ENCODE results near the gene HIVEP2. TPM values are rescaled to one million over a fixed set of nuclear protein-coding genes. Genes with fewer than 3 reads are reported as not detected.

Gene HIVEP2
- total and polyA plus RNA-seq, 7 experiments from 2014 or later: 12.2 to 92.1 (median 51.5) TPM

GRCh38 chr6:142892254-142893021, 52.5 kb downstream of the HIVEP2 start:
- Mint-ChIP-seq H3K9me3 (no peaks in the 10 kb centered on the region), H3K27ac (peak overlapping the region in 6 of 9 donors; percentile 60 to 87 (median 78)), H3K36me3 (peaks cover 4 to 23% (median 13%) of the 10 kb centered on the region in 5 donors), H3K27me3 (no peaks in the 10 kb centered on the region), H3K4me1 (peaks cover 28 to 74% (median 62%) of the 10 kb centered on the region in 7 donors), H3K4me3 (peak overlapping the region in 6 of 10 donors; percentile 14 to 61 (median 46))
- DNase-seq: no peak
- ChIA-PET POLR2A (interaction anchor here (0.6 to 2.0 kb wide), 5 partner anchors 13 to 135 kb away, joined by 3 to 9 read pairs (median 4); no protein-coding TSS in a partner anchor), CTCF (interaction anchor here (0.9 kb wide), 1 partner anchor 16 kb away, joined by 3 read pairs; no protein-coding TSS in a partner anchor)
- H3K36me3 ChIP-seq (ENCODE audit: control insufficient read depth in 2 of 3, insufficient read depth in 3 of 3, low read length in 3 of 3): no peaks in the 10 kb centered on the region
- H3K27me3 ChIP-seq (ENCODE audit: control insufficient read depth in 2 of 2, insufficient read depth in 2 of 2, low read length in 2 of 2): no peaks in the 10 kb centered on the region
- no peak overlapping the region for H3K27ac ChIP-seq (ENCODE audit: low read depth, low read length)
- no peaks in the 10 kb centered on the region for H3K9me3 ChIP-seq (ENCODE audit: control insufficient read depth in 2 of 3, low read length in 3 of 3)
- H3K4me3 ChIP-seq (ENCODE audit: low read length): no peak overlapping the region
- intact Hi-C loops (cut with micrococcal nuclease): loop anchor here in 1 of 2 donors (1.0 kb wide), 1 partner anchor 8 kb away; no protein-coding TSS in a partner anchor
- no peak for ATAC-seq
- peaks cover 5 to 45% of the 10 kb centered on the region in 2 donors for H3K4me1 ChIP-seq (ENCODE audit: control insufficient read depth in 2 of 2, insufficient read depth in 2 of 2, low read length in 2 of 2)

GRCh38 chr6:142891454-142891853, 53.5 kb downstream of the HIVEP2 start:
- H3K4me3 ChIP-seq (ENCODE audit: low read length): no peak overlapping the region
- Mint-ChIP-seq H3K4me1 (peaks cover 38 to 84% (median 71%) of the 10 kb centered on the region in 7 donors), H3K27me3 (no peaks in the 10 kb centered on the region), H3K4me3 (peak overlapping the region in 6 of 10 donors; percentile 7 to 66 (median 55)), H3K27ac (peak overlapping the region in 8 of 9 donors; percentile 4 to 88 (median 72)), H3K9me3 (no peaks in the 10 kb centered on the region), H3K36me3 (peaks cover 4 to 23% (median 13%) of the 10 kb centered on the region in 5 donors)
- no peak overlapping the region for H3K27ac ChIP-seq (ENCODE audit: low read depth, low read length)
- intact Hi-C loops (cut with micrococcal nuclease): no loop called here
- H3K27me3 ChIP-seq (ENCODE audit: control insufficient read depth in 2 of 2, insufficient read depth in 2 of 2, low read length in 2 of 2): no peaks in the 10 kb centered on the region
- ATAC-seq (no peak), DNase-seq (no peak)
- H3K36me3 ChIP-seq (ENCODE audit: control insufficient read depth in 2 of 3, insufficient read depth in 3 of 3, low read length in 3 of 3): no peaks in the 10 kb centered on the region
- H3K9me3 ChIP-seq (ENCODE audit: control insufficient read depth in 2 of 3, low read length in 3 of 3): no peaks in the 10 kb centered on the region
- CTCF ChIA-PET: no interaction called here
- peaks cover 14 to 55% of the 10 kb centered on the region in 2 donors for H3K4me1 ChIP-seq (ENCODE audit: control insufficient read depth in 2 of 2, insufficient read depth in 2 of 2, low read length in 2 of 2)
- POLR2A ChIA-PET: interaction anchor here (1.1 to 1.7 kb wide), 2 partner anchors 14 to 35 kb away, joined by 3 to 4 read pairs; no protein-coding TSS in a partner anchor

- peak overlapping the region; percentile 43 to 100 (median 92) for H3K27ac Mint-ChIP-seq
- peaks cover 0 to 12% (median 5%) of the 10 kb centered on the region in 5 donors for H3K36me3 Mint-ChIP-seq
- H3K36me3 ChIP-seq (ENCODE audit: control insufficient read depth in 2 of 3, insufficient read depth in 3 of 3, low read length in 3 of 3): no peaks in the 10 kb centered on the region
- DNase-seq (no peak), ATAC-seq (no peak)
- ChIA-PET POLR2A (interaction anchor here (0.7 to 1.6 kb wide), 10 partner anchors 10 to 78 kb away, joined by 3 to 7 read pairs (median 4); no protein-coding TSS in a partner anchor), CTCF (interaction anchor here (1.4 kb wide), 1 partner anchor 24 kb away, joined by 4 read pairs; no protein-coding TSS in a partner anchor)
- no peaks in the 10 kb centered on the region for H3K27me3 ChIP-seq (ENCODE audit: control insufficient read depth in 2 of 2, insufficient read depth in 2 of 2, low read length in 2 of 2)
- H3K4me1 ChIP-seq (ENCODE audit: control insufficient read depth in 2 of 2, insufficient read depth in 2 of 2, low read length in 2 of 2): peaks cover 44 to 70% of the 10 kb centered on the region in 2 donors
- H3K4me1 Mint-ChIP-seq: peaks cover 48 to 100% (median 95%) of the 10 kb centered on the region in 7 donors
- no peaks in the 10 kb centered on the region for H3K9me3 ChIP-seq (ENCODE audit: control insufficient read depth in 2 of 3, low read length in 3 of 3)
- H3K27ac ChIP-seq (ENCODE audit: low read depth, low read length): peak overlapping the region; percentile 84
- H3K4me3 Mint-ChIP-seq: peak overlapping the region in 9 of 10 donors; percentile 7 to 78 (median 37)
- H3K4me3 ChIP-seq (ENCODE audit: low read length): no peak overlapping the region
- no peaks in the 10 kb centered on the region for H3K9me3 Mint-ChIP-seq
- intact Hi-C loops (cut with micrococcal nuclease): loop anchor here (5.0 to 10.0 kb wide), 4 partner anchors 116 to 744 kb away; partner anchors contain the start of genes NMBR (in 1 of the 2) and VTA1 (in 1 of the 2)
- no peaks in the 10 kb centered on the region for H3K27me3 Mint-ChIP-seq
Measured at GRCh38 chr6:142888456-142888855, 56.5 kb downstream of the HIVEP2 start.

GRCh38 chr6:142887517-142887916, 57.5 kb downstream of the HIVEP2 start:
- H3K27me3 ChIP-seq (ENCODE audit: control insufficient read depth in 2 of 2, insufficient read depth in 2 of 2, low read length in 2 of 2): no peaks in the 10 kb centered on the region
- H3K4me1 ChIP-seq (ENCODE audit: control insufficient read depth in 2 of 2, insufficient read depth in 2 of 2, low read length in 2 of 2): peaks cover 52 to 61% of the 10 kb centered on the region in 2 donors
- no peaks in the 10 kb centered on the region for H3K9me3 ChIP-seq (ENCODE audit: control insufficient read depth in 2 of 3, low read length in 3 of 3)
- ATAC-seq (no peak), DNase-seq (peak in 1 of 9 donors; percentile 36)
- Mint-ChIP-seq H3K4me1 (peaks cover 47 to 100% (median 95%) of the 10 kb centered on the region in 7 donors), H3K36me3 (peaks cover 0 to 11% (median 5%) of the 10 kb centered on the region in 5 donors), H3K9me3 (no peaks in the 10 kb centered on the region), H3K4me3 (peak overlapping the region in 9 of 10 donors; percentile 34 to 85 (median 64)), H3K27me3 (no peaks in the 10 kb centered on the region), H3K27ac (peak overlapping the region; percentile 70 to 100 (median 92))
- no peaks in the 10 kb centered on the region for H3K36me3 ChIP-seq (ENCODE audit: control insufficient read depth in 2 of 3, insufficient read depth in 3 of 3, low read length in 3 of 3)
- POLR2A ChIA-PET: interaction anchor here (7.4 kb wide), 1 partner anchor 31 kb away, joined by 96 read pairs; no protein-coding TSS in a partner anchor
- intact Hi-C loops (cut with micrococcal nuclease): loop anchor here (1.0 to 10.0 kb wide), 6 partner anchors 115 to 743 kb away; partner anchors contain the start of genes NMBR (in 1 of the 2) and VTA1 (in 1 of the 2)
- H3K4me3 ChIP-seq (ENCODE audit: low read length): no peak overlapping the region
- H3K27ac ChIP-seq (ENCODE audit: low read depth, low read length): peak overlapping the region; percentile 84
- CTCF ChIA-PET: interaction anchor here (0.6 kb wide), 1 partner anchor 30 kb away, joined by 3 read pairs; no protein-coding TSS in a partner anchor

GRCh38 chr6:142886431-142887170, 58.4 kb downstream of the HIVEP2 start:
- peaks cover 44 to 99% (median 94%) of the 10 kb centered on the region in 7 donors for H3K4me1 Mint-ChIP-seq
- peak overlapping the region; percentile 84 for H3K27ac ChIP-seq (ENCODE audit: low read depth, low read length)

More at GRCh38 chr6:142886431-142887170, 58.4 kb downstream of the HIVEP2 start:
- H3K9me3 ChIP-seq (ENCODE audit: control insufficient read depth in 2 of 3, low read length in 3 of 3): no peaks in the 10 kb centered on the region
- H3K36me3 Mint-ChIP-seq: peaks cover 0 to 15% (median 6%) of the 10 kb centered on the region in 5 donors
- CTCF ChIA-PET: interaction anchor here (0.5 to 2.0 kb wide), 9 partner anchors 14 to 412 kb away, joined by 3 to 7 read pairs (median 4); no protein-coding TSS in a partner anchor
- H3K36me3 ChIP-seq (ENCODE audit: control insufficient read depth in 2 of 3, insufficient read depth in 3 of 3, low read length in 3 of 3): no peaks in the 10 kb centered on the region
- peak in 7 of 9 donors; percentile 44 to 70 (median 60) for DNase-seq
- POLR2A ChIA-PET: interaction anchor here (0.9 to 7.4 kb wide), 15 partner anchors 13 to 67 kb away, joined by 3 to 96 read pairs (median 7); no protein-coding TSS in a partner anchor
- H3K27ac Mint-ChIP-seq: peak overlapping the region; percentile 70 to 100 (median 92)
- H3K4me1 ChIP-seq (ENCODE audit: control insufficient read depth in 2 of 2, insufficient read depth in 2 of 2, low read length in 2 of 2): peaks cover 52 to 59% of the 10 kb centered on the region in 2 donors
- peak; percentile 58 for ATAC-seq
- H3K9me3 Mint-ChIP-seq: no peaks in the 10 kb centered on the region
- H3K4me3 Mint-ChIP-seq: peak overlapping the region; percentile 4 to 85 (median 68)
- H3K27me3 Mint-ChIP-seq: no peaks in the 10 kb centered on the region
- no peak overlapping the region for H3K4me3 ChIP-seq (ENCODE audit: low read length)
- no peaks in the 10 kb centered on the region for H3K27me3 ChIP-seq (ENCODE audit: control insufficient read depth in 2 of 2, insufficient read depth in 2 of 2, low read length in 2 of 2)
- intact Hi-C loops (cut with micrococcal nuclease): loop anchor here (1.0 to 10.0 kb wide), 6 partner anchors 114 to 742 kb away; partner anchors contain the start of genes NMBR (in 1 of the 2) and VTA1 (in 1 of the 2)

Data from naive thymus-derived CD4-positive, alpha-beta T cell (primary cell).